Fibroblast of lung (primary cell): Measurements from ENCODE around the gene MSL2. TPM values are rescaled to one million over a fixed set of nuclear protein-coding genes. Genes with fewer than 3 reads are reported as not detected.

Source experiments
- DNase-seq, 2 donors: peaks; one replicate each; pipeline versions ENCODE4 v3.0.0 to v3.0.0-alpha.2; 2010; ENCODE audit warnings: low read depth in 2 of 2
- H2AFZ ChIP-seq: 2 replicates; pipeline ENCODE4 v1.5.1; 2012; ENCODE audit warnings: low read length, control low read depth, inconsistent platforms
- H3K27ac ChIP-seq: 2 replicates; pipeline ENCODE4 v1.5.1; 2011; ENCODE audit warnings: low read length, control low read depth; ENCODE audit not compliant: insufficient read depth
- H3K27me3 ChIP-seq: 2 replicates; pipeline ENCODE4 v1.5.1; 2011; ENCODE audit warnings: mild to moderate bottlenecking, low read length; ENCODE audit not compliant: control insufficient read depth, insufficient read depth
- H3K36me3 ChIP-seq: 2 replicates; pipeline ENCODE4 v1.5.1; 2011; ENCODE audit warnings: low read length; ENCODE audit not compliant: control insufficient read depth, insufficient read depth
- H3K4me1 ChIP-seq: 2 replicates; pipeline ENCODE4 v1.5.1; 2011; ENCODE audit warnings: low read length; ENCODE audit not compliant: control insufficient read depth, insufficient read depth; ENCODE audit errors: extremely low read depth
- H3K4me2 ChIP-seq: 2 replicates; pipeline ENCODE4 v1.5.1; 2011; ENCODE audit warnings: low read length, control low read depth; ENCODE audit not compliant: insufficient read depth; ENCODE audit errors: extremely low read depth
- H3K4me3 ChIP-seq, 4 experiments: fragments of 200-600 bp in 1 of 4; sonication (generic) in 1 of 4; replicated peaks in 1 of 4; 2 replicates each; pipeline ENCODE4 v1.5.1; 2011 to 2016; ENCODE audit warnings: low read length in 4 of 4, low read depth in 3 of 4, mild to moderate bottlenecking in 3 of 4, control low read depth in 2 of 4, inconsistent platforms in 1 of 4, mixed read lengths in 1 of 4; ENCODE audit not compliant: insufficient read depth in 1 of 4; ENCODE audit errors: control extremely low read depth in 1 of 4
- H3K79me2 ChIP-seq: 2 replicates; pipeline ENCODE4 v1.5.1; 2012; ENCODE audit warnings: mild to moderate bottlenecking, low read length, inconsistent platforms; ENCODE audit not compliant: control insufficient read depth, insufficient read depth
- H3K9ac ChIP-seq: 2 replicates; pipeline ENCODE4 v1.5.1; 2011; ENCODE audit warnings: mild to moderate bottlenecking, low read length, control low read depth; ENCODE audit not compliant: insufficient read depth
- H3K9me3 ChIP-seq: 2 replicates; pipeline ENCODE4 v1.5.1; 2012; ENCODE audit warnings: low read depth, low read length; ENCODE audit not compliant: control insufficient read depth, insufficient read depth
- H4K20me1 ChIP-seq: 2 replicates; pipeline ENCODE4 v1.5.1; 2011; ENCODE audit warnings: low read length; ENCODE audit not compliant: control insufficient read depth, insufficient read depth; ENCODE audit errors: extremely low read depth
- CTCF ChIP-seq, 2 donors: IDR thresholded peaks in 1 of 2; conservative IDR thresholded peaks in 1 of 2; 1 replicate in 1 of 2; 2 replicates in 1 of 2; pipeline ENCODE4 v1.5.1; 2011 to 2012; ENCODE audit warnings: low read length in 2 of 2, control low read depth in 1 of 2, inconsistent platforms in 1 of 2, low read depth in 1 of 2, mild to moderate bottlenecking in 1 of 2
- EZH2 ChIP-seq: IDR thresholded peaks from 2 replicates; pipeline ENCODE4 v1.5.1; 2012; ENCODE audit warnings: low read length, control low read depth, mild to moderate bottlenecking; ENCODE audit errors: missing control alignments
- polyA plus RNA-seq, 2 donors: library from polyadenylated mRNA; depleted of rRNA in 1 of 2; stranded (reverse) in 1 of 2; unstranded in 1 of 2; fragments of >200 nt; gene quantifications; 2 replicates each; pipeline ENCODE4 v1.2.1, GENCODE V29; 2011 to 2012; ENCODE audit warnings: missing spikeins in 1 of 2
- total RNA-seq: library from RNA; depleted of rRNA; stranded (reverse); fragments of >200 nt; gene quantifications from 2 replicates; pipeline ENCODE4 v1.2.1, GENCODE V29; 2014

Gene MSL2
- total and polyA plus RNA-seq, 2 donors (not counting 1 experiment from before 2014, with no cell fraction given) = 12.1 to 19.7 TPM

GRCh38 chr3:136106101-136106500, 90.0 kb downstream of the MSL2 start:
- H3K9me3 ChIP-seq = no peaks in the 10 kb centered on the region
- H3K9ac ChIP-seq = no peak overlapping the region
- H3K4me3 ChIP-seq = no peak overlapping the region
- TF ChIP-seq CTCF (conservative IDR thresholded peaks at IDR 0.05 in 1 of 2, IDR thresholded peaks at IDR 0.05 in 1 of 2; ENCODE audit: low read depth in 1 of 2, low read length in 2 of 2) = no peak
- no peak for TF ChIP-seq EZH2
- H3K36me3 ChIP-seq = peaks cover 4% of the 10 kb centered on the region
- H3K4me1 ChIP-seq = no peaks in the 10 kb centered on the region
- no peaks in the 10 kb centered on the region for H3K27me3 ChIP-seq
- H3K4me2 ChIP-seq = no peak overlapping the region
- H4K20me1 ChIP-seq = no peaks in the 10 kb centered on the region
- DNase-seq = no peak
- no peak overlapping the region for H3K27ac ChIP-seq
- H3K79me2 ChIP-seq = no peaks in the 10 kb centered on the region
- H2AFZ ChIP-seq = no peak overlapping the region

- H4K20me1 ChIP-seq = no peaks in the 10 kb centered on the region
- no peak overlapping the region for H2AFZ ChIP-seq
- H3K4me2 ChIP-seq = no peak overlapping the region
- H3K36me3 ChIP-seq = peaks cover 4% of the 10 kb centered on the region
- no peak overlapping the region for H3K9ac ChIP-seq
- DNase-seq = no peak
- H3K4me1 ChIP-seq = no peaks in the 10 kb centered on the region
- H3K9me3 ChIP-seq = no peaks in the 10 kb centered on the region
- H3K27me3 ChIP-seq = no peaks in the 10 kb centered on the region
- no peak overlapping the region for H3K4me3 ChIP-seq
- H3K79me2 ChIP-seq = no peaks in the 10 kb centered on the region
- no peak overlapping the region for H3K27ac ChIP-seq
- TF ChIP-seq CTCF (conservative IDR thresholded peaks at IDR 0.05 in 1 of 2, IDR thresholded peaks at IDR 0.05 in 1 of 2; ENCODE audit: low read depth in 1 of 2, low read length in 2 of 2) = no peak
- no peak for TF ChIP-seq EZH2
These were observed 91.1 kb downstream of the MSL2 start for GRCh38 chr3:136105044-136105443.

Other genes starting within 250 kb of the MSL2 start
- gene PPP2R3A, start 230.6 kb downstream of the MSL2 start, total RNA-seq = 10.5 and 17.5 TPM in 2 replicates
- gene PPP2R3A, start 230.6 kb downstream of the MSL2 start, polyA plus RNA-seq = 18.3 and 20.9 TPM in 2 replicates
- gene PCCB, start 54.0 kb upstream of the MSL2 start, total RNA-seq = 47.0 and 81.4 TPM in 2 replicates
- gene PCCB, start 54.0 kb upstream of the MSL2 start, polyA plus RNA-seq = 56.0 and 67.0 TPM in 2 replicates